Natural killer cell (primary cell): ENCODE measurements around the gene RBM25. TPM values are rescaled to one million over a fixed set of nuclear protein-coding genes. Genes with fewer than 3 reads are reported as not detected.
A peak's percentile ranks its signal among the peaks of the same experiment; 100 is the strongest.

Experiments
- ATAC-seq, 3 donors: fragments of 150-1000 bp in 2 of 3; fragments of 200-7000 bp in 1 of 3; cut with Tn5 transposase; 1 replicate in 1 of 3; 2 replicates in 2 of 3; pipeline ENCODE4 v1.10.0; 2021; ENCODE audit warnings: mild to moderate bottlenecking in 2 of 3, moderate library complexity in 2 of 3
- DNase-seq, 2 donors: peaks; one replicate each; pipeline versions ENCODE4 v3.0.0 to v3.0.0-alpha.2; 2013 to 2021; ENCODE audit warnings: mixed read lengths in 1 of 2
- H3K27ac ChIP-seq: one replicate; pipeline ENCODE4 v1.5.1; 2013; ENCODE audit warnings: mild to moderate bottlenecking, low read length
- H3K27me3 ChIP-seq: one replicate; pipeline ENCODE4 v1.6.1; 2013; ENCODE audit warnings: low read length; ENCODE audit not compliant: control insufficient read depth, insufficient read depth
- H3K36me3 ChIP-seq: one replicate; pipeline ENCODE4 v1.6.1; 2013; ENCODE audit warnings: low read length; ENCODE audit not compliant: control insufficient read depth, insufficient read depth
- H3K4me1 ChIP-seq: one replicate; pipeline ENCODE4 v1.6.1; 2013; ENCODE audit warnings: low read length; ENCODE audit not compliant: control insufficient read depth, insufficient read depth
- H3K4me3 ChIP-seq: one replicate; pipeline ENCODE4 v1.5.1; 2013; ENCODE audit warnings: low read length
- H3K9me3 ChIP-seq: one replicate; pipeline ENCODE4 v1.6.1; 2013; ENCODE audit warnings: low read length; ENCODE audit not compliant: control insufficient read depth, insufficient read depth
- H3K27ac Mint-ChIP-seq, 2 donors: one replicate each; pipeline ENCODE4 v1.8.0; 2022; ENCODE audit warnings: mild to moderate bottlenecking in 2 of 2, mixed read lengths in 2 of 2, moderate library complexity in 1 of 2
- H3K27me3 Mint-ChIP-seq, 2 donors: one replicate each; pipeline ENCODE4 v1.8.0; 2022; ENCODE audit warnings: low read depth in 2 of 2, mixed read lengths in 2 of 2
- H3K36me3 Mint-ChIP-seq: one replicate; pipeline ENCODE4 v1.8.0; 2022; ENCODE audit warnings: mixed read lengths
- H3K4me1 Mint-ChIP-seq, 2 donors: one replicate each; pipeline ENCODE4 v1.8.0; 2022; ENCODE audit warnings: mixed read lengths in 2 of 2
- H3K4me3 Mint-ChIP-seq: one replicate; pipeline ENCODE4 v1.8.0; 2022; ENCODE audit warnings: mild to moderate bottlenecking, moderate library complexity, mixed read lengths
- H3K9me3 Mint-ChIP-seq, 2 donors: one replicate each; pipeline ENCODE4 v1.8.0; 2022; ENCODE audit warnings: mixed read lengths in 2 of 2
- CTCF ChIP-seq: fragments of 200-600 bp; IDR thresholded peaks from one replicate; pipeline ENCODE4 v1.8.0; 2022; ENCODE audit warnings: antibody characterized with exemption
- WGBS: methylation state at CpG from one replicate; pipeline ENCODE4 v1.1.7; 2013; ENCODE audit warnings: missing lambda C conversion rate; ENCODE audit not compliant: insufficient coverage; 5-methylcytosine and 5-hydroxymethylcytosine counted together
- intact Hi-C: fragments of 100-400 bp; cut with micrococcal nuclease; formaldehyde crosslinking; loops from one replicate; pipeline ENCODE4 v1.14.2; 2022
- total RNA-seq, 4 donors: library from RNA; stranded (reverse); fragments of 120-200 nt in 1 of 4; gene quantifications; one replicate each; pipeline versions ENCODE4 v1.2.3 to v1.2.4, GENCODE V29; 2013 to 2022

Gene RBM25
- total RNA-seq, 3 donors from 2014 or later (not counting 1 experiment from before 2014, with no cell fraction given), result 180 to 185 (median 182) TPM

GRCh38 chr14:73170686-73171085, 112.4 kb downstream of the RBM25 start:
- peaks cover 21% of the 10 kb centered on the region for H3K36me3 Mint-ChIP-seq
- no peaks in the 10 kb centered on the region for H3K9me3 ChIP-seq
- peaks cover 7 to 9% of the 10 kb centered on the region in 2 donors for H3K4me1 Mint-ChIP-seq
- ATAC-seq (no peak), DNase-seq (no peak)
- no peaks in the 10 kb centered on the region for H3K27me3 Mint-ChIP-seq
- intact Hi-C loops, result no loop called here
- no peaks in the 10 kb centered on the region for H3K4me1 ChIP-seq
- H3K27ac ChIP-seq, result no peak overlapping the region
- H3K9me3 Mint-ChIP-seq, result no peaks in the 10 kb centered on the region
- no peak overlapping the region for H3K27ac Mint-ChIP-seq
- peaks cover 65% of the 10 kb centered on the region for H3K36me3 ChIP-seq
- WGBS, result 97% methylated on average over 11 of the region's 11 CpGs
- no peak overlapping the region for H3K4me3 Mint-ChIP-seq
- no peaks in the 10 kb centered on the region for H3K27me3 ChIP-seq
- no peak overlapping the region for H3K4me3 ChIP-seq
- no peak for TF ChIP-seq CTCF

GRCh38 chr14:73172500-73172899, 114.2 kb downstream of the RBM25 start:
- peak overlapping the region; percentile 4 to 39 for H3K27ac Mint-ChIP-seq
- H3K27me3 Mint-ChIP-seq, result no peaks in the 10 kb centered on the region
- WGBS, result 98% methylated on average over 3 of the region's 3 CpGs
- ATAC-seq, result no peak
- no peaks in the 10 kb centered on the region for H3K4me1 ChIP-seq
- DNase-seq, result no peak
- H3K4me3 ChIP-seq, result no peak overlapping the region
- no peaks in the 10 kb centered on the region for H3K9me3 ChIP-seq
- peaks cover 7 to 9% of the 10 kb centered on the region in 2 donors for H3K4me1 Mint-ChIP-seq
- TF ChIP-seq CTCF, result no peak
- peaks cover 14% of the 10 kb centered on the region for H3K36me3 Mint-ChIP-seq
- peaks cover 83% of the 10 kb centered on the region for H3K36me3 ChIP-seq
- intact Hi-C loops, result no loop called here
- H3K27me3 ChIP-seq, result no peaks in the 10 kb centered on the region
- no peak overlapping the region for H3K27ac ChIP-seq
- no peak overlapping the region for H3K4me3 Mint-ChIP-seq
- no peaks in the 10 kb centered on the region for H3K9me3 Mint-ChIP-seq

GRCh38 chr14:73173092-73173735, 114.9 kb downstream of the RBM25 start:
- no peak overlapping the region for H3K27ac ChIP-seq
- H3K36me3 ChIP-seq, result peaks cover 86% of the 10 kb centered on the region
- H3K9me3 Mint-ChIP-seq, result no peaks in the 10 kb centered on the region
- H3K4me1 ChIP-seq, result no peaks in the 10 kb centered on the region
- no peaks in the 10 kb centered on the region for H3K27me3 Mint-ChIP-seq
- H3K9me3 ChIP-seq, result no peaks in the 10 kb centered on the region
- intact Hi-C loops, result loop anchor here (1.0 kb wide), 1 partner anchor 299 kb away; no protein-coding TSS in a partner anchor
- peak; percentile 44 to 48 (median 47) for ATAC-seq
- 51% methylated on average over 2 of the region's 3 CpGs for WGBS
- no peak overlapping the region for H3K4me3 Mint-ChIP-seq
- no peaks in the 10 kb centered on the region for H3K27me3 ChIP-seq
- peak in 1 of 2 donors; percentile 56 for DNase-seq
- TF ChIP-seq CTCF, result no peak
- peaks cover 7 to 9% of the 10 kb centered on the region in 2 donors for H3K4me1 Mint-ChIP-seq
- H3K36me3 Mint-ChIP-seq, result peaks cover 10% of the 10 kb centered on the region
- no peak overlapping the region for H3K4me3 ChIP-seq
- H3K27ac Mint-ChIP-seq, result peak overlapping the region; percentile 4 to 39

Other genes starting within 250 kb of the RBM25 start
- gene DPF3, start 164.4 kb upstream of the RBM25 start, total RNA-seq, result 1 to 10 TPM; 1.4 to 1.8 (median 1.4) TPM
- 10 to 100 TPM in 2 of 3 donors, 1 to 10 TPM in 1; 4.6 to 18.6 (median 16.5) TPM for gene DCAF4, start 132.1 kb upstream of the RBM25 start, total RNA-seq
- 10 to 100 TPM; 24.1 to 28.6 (median 25.6) TPM for gene ZFYVE1, start 31.4 kb upstream of the RBM25 start, total RNA-seq
- gene PSEN1, start 78.0 kb downstream of the RBM25 start, total RNA-seq, result 10 to 100 TPM; 47.1 to 62.6 (median 55.2) TPM
- under 1 TPM; 0.24 to 0.70 (median 0.34) TPM for gene PAPLN, start 179.0 kb downstream of the RBM25 start, total RNA-seq